Measurements from ENCODE around the gene CCNB2. TPM values are rescaled to one million over a fixed set of nuclear protein-coding genes. Genes with fewer than 3 reads are reported as not detected.
"Not testable (repeated sequence)": the region's sequence is repeated elsewhere in the genome, so short reads cannot be mapped to it uniquely, and the experiment has no call there.

The CCNB2 gene
- total RNA-seq, 4 donors from 2014 or later: 1.6 TPM; not detected in 3

DNA sequence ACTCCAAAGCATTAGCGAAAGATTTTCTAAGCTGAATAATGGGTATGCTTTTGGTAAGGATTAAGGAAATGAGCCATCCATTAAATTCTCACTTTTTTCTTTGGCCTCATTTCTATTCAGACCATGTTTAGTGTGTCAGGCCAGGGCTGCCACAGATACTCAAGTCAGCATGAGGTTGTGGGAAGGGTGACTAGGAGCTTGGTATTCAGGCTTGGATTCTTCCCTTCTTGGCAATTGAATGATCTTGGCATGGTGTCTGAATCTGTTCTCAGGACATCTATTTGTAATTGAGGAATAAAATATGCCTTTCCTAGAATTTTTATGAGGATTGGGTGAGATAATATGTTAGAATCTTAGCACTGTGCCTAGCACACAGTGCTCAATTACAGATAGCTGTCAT lies 11.2 kb downstream of the CCNB2 start:
- TF ChIP-seq EP300 (IDR thresholded peaks at IDR 0.05): no peak
- TF ChIP-seq POLR2AphosphoS5 (IDR thresholded peaks at IDR 0.05): no peak
- TF ChIP-seq, protein P1, sequence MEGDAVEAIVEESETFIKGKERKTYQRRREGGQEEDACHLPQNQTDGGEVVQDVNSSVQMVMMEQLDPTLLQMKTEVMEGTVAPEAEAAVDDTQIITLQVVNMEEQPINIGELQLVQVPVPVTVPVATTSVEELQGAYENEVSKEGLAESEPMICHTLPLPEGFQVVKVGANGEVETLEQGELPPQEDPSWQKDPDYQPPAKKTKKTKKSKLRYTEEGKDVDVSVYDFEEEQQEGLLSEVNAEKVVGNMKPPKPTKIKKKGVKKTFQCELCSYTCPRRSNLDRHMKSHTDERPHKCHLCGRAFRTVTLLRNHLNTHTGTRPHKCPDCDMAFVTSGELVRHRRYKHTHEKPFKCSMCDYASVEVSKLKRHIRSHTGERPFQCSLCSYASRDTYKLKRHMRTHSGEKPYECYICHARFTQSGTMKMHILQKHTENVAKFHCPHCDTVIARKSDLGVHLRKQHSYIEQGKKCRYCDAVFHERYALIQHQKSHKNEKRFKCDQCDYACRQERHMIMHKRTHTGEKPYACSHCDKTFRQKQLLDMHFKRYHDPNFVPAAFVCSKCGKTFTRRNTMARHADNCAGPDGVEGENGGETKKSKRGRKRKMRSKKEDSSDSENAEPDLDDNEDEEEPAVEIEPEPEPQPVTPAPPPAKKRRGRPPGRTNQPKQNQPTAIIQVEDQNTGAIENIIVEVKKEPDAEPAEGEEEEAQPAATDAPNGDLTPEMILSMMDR (IDR thresholded peaks at IDR 0.05): no peak
- no peak for TF ChIP-seq POLR2A (IDR thresholded peaks at IDR 0.05; ENCODE audit: low read depth)
- no peaks in the 10 kb centered on the region for H3K36me3 ChIP-seq
- intact Hi-C loops (cut with DNase I): no loop called here
- 94% methylated on average over 1 of the region's 1 CpG for WGBS
- no peaks in the 10 kb centered on the region for H3K9me3 ChIP-seq
- H3K27me3 ChIP-seq: no peaks in the 10 kb centered on the region
- no peaks in the 10 kb centered on the region for H3K4me1 ChIP-seq
- no peak overlapping the region for H3K4me3 ChIP-seq
- no peak for DNase-seq (ENCODE audit: extremely low spot score)
- H3K27ac ChIP-seq (replicated peaks in 1 of 4): no peak overlapping the region

DNA sequence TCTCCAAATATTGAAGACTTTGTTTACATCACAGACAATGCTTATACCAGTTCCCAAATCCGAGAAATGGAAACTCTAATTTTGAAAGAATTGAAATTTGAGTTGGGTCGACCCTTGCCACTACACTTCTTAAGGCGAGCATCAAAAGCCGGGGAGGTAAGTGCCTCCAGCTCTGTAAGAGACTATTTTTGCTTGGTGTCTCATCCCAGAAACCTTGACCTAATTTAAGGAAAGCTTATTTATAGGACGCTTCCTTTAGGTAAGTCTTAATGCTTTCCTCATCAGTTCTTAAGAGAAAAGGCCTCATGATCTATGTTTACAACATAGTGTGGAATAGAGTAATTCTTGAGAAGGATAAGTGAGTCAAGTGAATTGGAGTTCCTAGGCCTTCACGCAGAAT lies 11.8 kb downstream of the CCNB2 start:
- Histone ChIP-seq H3K4me1 (no peaks in the 10 kb centered on the region), H3K4me3 (no peak overlapping the region), H3K27me3 (no peaks in the 10 kb centered on the region), H3K36me3 (no peaks in the 10 kb centered on the region), H3K27ac (replicated peaks in 1 of 4) (no peak overlapping the region), H3K9me3 (no peaks in the 10 kb centered on the region)
- TF ChIP-seq POLR2A (IDR thresholded peaks at IDR 0.05; ENCODE audit: low read depth): no peak
- TF ChIP-seq POLR2AphosphoS5 (IDR thresholded peaks at IDR 0.05): no peak
- no peak for TF ChIP-seq EP300 (IDR thresholded peaks at IDR 0.05)
- TF ChIP-seq, protein P1 (IDR thresholded peaks at IDR 0.05): no peak
- no peak for DNase-seq (ENCODE audit: extremely low spot score)
- intact Hi-C loops (cut with DNase I): no loop called here
- over 99% methylated on average over 6 of the region's 6 CpGs for WGBS

DNA sequence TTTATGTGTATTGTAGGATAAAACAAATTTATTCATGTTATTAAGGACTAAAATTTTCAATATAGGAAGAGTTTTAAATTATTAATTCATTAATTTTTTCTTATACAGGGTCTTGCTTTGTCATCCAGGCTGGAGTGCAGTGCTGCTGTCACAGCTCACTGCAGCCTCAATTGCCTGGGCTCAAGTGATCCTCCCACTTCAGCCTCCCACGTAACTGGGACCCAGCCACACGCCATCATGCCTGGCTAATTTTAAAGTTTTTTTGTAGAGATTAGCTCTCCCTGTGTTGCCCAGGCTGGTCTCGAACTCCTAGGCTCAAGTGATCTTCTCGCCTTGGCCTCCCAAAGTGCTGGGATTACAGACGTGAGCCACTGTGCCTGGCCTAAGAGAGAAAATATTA lies 14.7 kb downstream of the CCNB2 start:
- no peak for DNase-seq (ENCODE audit: extremely low spot score)
- H3K27ac ChIP-seq (replicated peaks in 1 of 4): no peak overlapping the region
- intact Hi-C loops (cut with DNase I): no loop called here
- no peaks in the 10 kb centered on the region for H3K36me3 ChIP-seq
- TF ChIP-seq POLR2AphosphoS5 (IDR thresholded peaks at IDR 0.05) (no peak), POLR2A (IDR thresholded peaks at IDR 0.05; ENCODE audit: low read depth) (no peak), EP300 (IDR thresholded peaks at IDR 0.05) (no peak)
- TF ChIP-seq, protein P1 (IDR thresholded peaks at IDR 0.05): no peak
- H3K4me1 ChIP-seq: no peaks in the 10 kb centered on the region
- H3K9me3 ChIP-seq: no peaks in the 10 kb centered on the region
- H3K27me3 ChIP-seq: no peaks in the 10 kb centered on the region
- WGBS: 96% methylated on average over 5 of the region's 5 CpGs
- no peak overlapping the region for H3K4me3 ChIP-seq

DNA sequence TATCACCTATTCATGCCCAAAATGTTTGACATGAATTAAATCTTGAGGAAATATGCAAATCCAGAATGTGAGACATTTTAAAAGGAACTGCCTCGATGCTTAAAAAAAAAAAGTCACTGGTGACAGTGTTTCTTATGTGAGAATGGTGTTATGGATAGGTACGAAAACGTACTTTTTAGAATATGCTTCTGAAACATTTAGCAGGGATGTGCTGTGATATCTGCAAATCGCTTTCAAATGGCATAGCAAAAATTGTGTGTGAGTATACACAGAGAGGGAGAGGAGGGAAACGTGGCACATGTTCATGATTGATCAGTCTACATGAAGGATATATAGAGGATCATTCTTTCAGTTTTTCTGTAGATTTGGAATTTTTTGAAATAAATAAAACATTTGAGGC lies 16.0 kb downstream of the CCNB2 start:
- no peaks in the 10 kb centered on the region for H3K4me1 ChIP-seq
- H3K27ac ChIP-seq (replicated peaks in 1 of 4): no peak overlapping the region
- H3K9me3 ChIP-seq: no peaks in the 10 kb centered on the region
- DNase-seq (ENCODE audit: extremely low spot score): no peak
- intact Hi-C loops (cut with DNase I): no loop called here
- WGBS: 94% methylated on average over 5 of the region's 5 CpGs
- H3K4me3 ChIP-seq: no peak overlapping the region
- H3K27me3 ChIP-seq: no peaks in the 10 kb centered on the region
- TF ChIP-seq EP300 (IDR thresholded peaks at IDR 0.05) (no peak), POLR2AphosphoS5 (IDR thresholded peaks at IDR 0.05) (no peak), POLR2A (IDR thresholded peaks at IDR 0.05; ENCODE audit: low read depth) (no peak)
- TF ChIP-seq, protein P1 (IDR thresholded peaks at IDR 0.05): no peak
- H3K36me3 ChIP-seq: no peaks in the 10 kb centered on the region

DNA sequence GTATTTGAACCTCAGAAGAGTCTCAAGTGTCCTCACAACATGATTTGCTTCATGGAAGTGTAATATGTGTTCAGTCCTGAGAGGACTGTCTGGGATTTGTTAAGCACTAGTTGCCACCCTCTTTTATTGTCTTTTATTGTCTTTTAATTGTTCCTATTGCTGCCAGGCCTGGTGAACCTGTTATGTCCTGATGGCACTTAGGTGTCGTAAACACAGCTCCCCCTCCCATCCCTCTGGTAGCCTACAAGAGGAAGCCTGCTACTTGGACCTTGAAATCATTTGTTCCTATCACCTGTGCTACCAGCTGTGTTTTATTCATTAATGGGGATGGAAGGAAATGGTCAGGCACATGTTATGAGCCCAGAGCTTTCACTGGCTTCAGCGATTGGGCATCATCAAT lies 19.3 kb downstream of the CCNB2 start:
- no peak overlapping the region for H3K27ac ChIP-seq (replicated peaks in 1 of 4)
- H3K27me3 ChIP-seq: no peaks in the 10 kb centered on the region
- peaks cover 0 to 4% (median 0%) of the 10 kb centered on the region in 4 donors for H3K9me3 ChIP-seq
- no peaks in the 10 kb centered on the region for H3K36me3 ChIP-seq
- intact Hi-C loops (cut with DNase I): no loop called here
- H3K4me3 ChIP-seq: no peak overlapping the region
- no peak for TF ChIP-seq POLR2AphosphoS5 (IDR thresholded peaks at IDR 0.05)
- TF ChIP-seq EP300 (IDR thresholded peaks at IDR 0.05): no peak
- TF ChIP-seq, protein P1 (IDR thresholded peaks at IDR 0.05): no peak
- TF ChIP-seq POLR2A (IDR thresholded peaks at IDR 0.05; ENCODE audit: low read depth): no peak
- WGBS: 100% methylated on average over 2 of the region's 2 CpGs
- no peak for DNase-seq (ENCODE audit: extremely low spot score)
- no peaks in the 10 kb centered on the region for H3K4me1 ChIP-seq

DNA sequence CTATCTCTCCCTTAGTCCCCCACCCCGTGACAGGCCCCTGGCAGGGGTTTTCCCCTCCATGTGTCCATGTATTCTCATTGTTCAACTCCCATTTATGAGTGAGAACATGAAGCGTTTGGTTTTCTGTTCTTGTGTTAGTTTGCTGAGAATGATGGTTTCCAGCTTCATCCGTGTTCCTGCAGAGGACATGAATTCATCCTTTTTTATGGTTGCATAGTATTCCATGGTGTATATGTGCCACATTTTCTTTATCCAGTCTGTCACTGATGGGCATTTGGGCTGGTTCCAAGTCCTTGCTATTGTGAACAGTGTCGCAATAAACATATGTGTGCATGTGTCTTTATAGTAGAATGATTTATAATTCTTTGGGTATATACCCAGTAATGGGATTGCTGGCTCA lies 20.7 kb downstream of the CCNB2 start:
- H3K4me3 ChIP-seq; H3K27me3 ChIP-seq; H3K4me1 ChIP-seq; H3K27ac ChIP-seq (replicated peaks in 1 of 4); intact Hi-C loops (cut with DNase I); H3K36me3 ChIP-seq; DNase-seq (ENCODE audit: extremely low spot score); H3K9me3 ChIP-seq: not testable (repeated sequence)
- WGBS: 99% methylated on average over 4 of the region's 4 CpGs

DNA sequence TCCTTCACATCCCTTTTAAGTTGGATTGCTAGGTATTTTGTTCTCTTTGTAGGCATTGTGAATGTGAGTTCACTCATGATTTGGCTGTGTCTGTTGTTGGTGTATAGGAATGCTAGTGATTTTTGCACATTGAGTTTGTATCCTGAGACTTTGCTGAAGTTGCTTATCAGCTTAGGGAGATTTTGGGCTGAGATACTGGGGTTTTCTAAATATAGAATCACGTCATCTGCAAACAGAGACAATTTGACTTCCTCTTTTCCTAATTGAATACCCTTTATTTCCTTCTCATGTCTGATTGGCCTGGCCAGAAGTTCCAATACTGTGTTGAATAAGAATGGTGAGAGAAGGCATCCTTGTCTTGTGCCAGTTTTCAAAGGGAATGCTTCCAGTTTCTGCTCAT lies 22.3 kb downstream of the CCNB2 start:
- H3K27ac ChIP-seq (replicated peaks in 1 of 4); H3K4me3 ChIP-seq; H3K9me3 ChIP-seq; H3K27me3 ChIP-seq; intact Hi-C loops (cut with DNase I); DNase-seq (ENCODE audit: extremely low spot score); H3K4me1 ChIP-seq; H3K36me3 ChIP-seq: not testable (repeated sequence)
- WGBS: 94% methylated on average over 1 of the region's 1 CpG

Measured in esophagus muscularis mucosa (tissue), 4 donors.